GM12872 (cell line): Measurements from ENCODE around the gene DCTN3.

Experiments
- CTCF ChIP-seq: IDR thresholded peaks from 3 replicates; pipeline ENCODE4 v1.5.1; 2011; ENCODE audit warnings: low read depth, mild to moderate bottlenecking, low read length, moderate library complexity; ENCODE audit not compliant: insufficient read depth

The DCTN3 gene

GRCh38 chr9:34651876-34652601, 31.7 kb upstream of the DCTN3 start, which contains the start of gene IL11RA:
IL11RA (plus strand) TSS chr9:34652185; CDS start chr9:34655218, 3,033 bp downstream.
- TF ChIP-seq CTCF = no peak

- TF ChIP-seq CTCF = no peak
Measured at GRCh38 chr9:34651321-34651720, 31.0 kb upstream of the DCTN3 start.

- no peak for TF ChIP-seq CTCF
Measured at GRCh38 chr9:34650816-34651215, 30.5 kb upstream of the DCTN3 start.

- TF ChIP-seq CTCF = no peak
Measured at GRCh38 chr9:34648673-34649072, 28.4 kb upstream of the DCTN3 start.

- no peak for TF ChIP-seq CTCF
Measured at GRCh38 chr9:34647651-34648050, 27.4 kb upstream of the DCTN3 start.

- TF ChIP-seq CTCF = no peak
Measured at GRCh38 chr9:34647084-34647403, 26.7 kb upstream of the DCTN3 start.

- peak; percentile 66 for TF ChIP-seq CTCF
Measured at GRCh38 chr9:34646211-34647083, 26.2 kb upstream of the DCTN3 start, which contains the start of gene GALT. GALT (plus strand) TSS chr9:34646675; CDS start chr9:34646705, 30 bp downstream.
